ENCODE measurements around the gene SSR4.
A peak's percentile ranks its signal among the peaks of the same experiment; 100 is the strongest.
"Not testable (repeated sequence)": the region's sequence is repeated elsewhere in the genome, so short reads cannot be mapped to it uniquely, and the experiment has no call there.

Gene SSR4

GRCh38 chrX:153749017-153749416 is 45.5 kb upstream of the SSR4 start:
- H3K9me3 ChIP-seq (ENCODE audit: control insufficient read depth, insufficient read depth, low read depth, low read length); H3K36me3 ChIP-seq (ENCODE audit: control insufficient read depth in 2 of 2, insufficient read depth in 1 of 2, low read length in 2 of 2); POLR2A ChIA-PET; H3K4me1 ChIP-seq (ENCODE audit: control insufficient read depth, insufficient read depth, low read length); H3K27ac ChIP-seq (ENCODE audit: extremely low read depth, low read depth, low read length); H3K4me3 ChIP-seq (ENCODE audit: low read depth, low read length): not testable (repeated sequence)
- TF ChIP-seq ZNF548 (tag by site-specific recombination; IDR thresholded peaks at IDR 0.05): peak; percentile 95
- CTCF ChIA-PET: interaction anchor here (0.7 kb wide), 1 partner anchor 62 kb away, joined by 3 read pairs; no protein-coding TSS in a partner anchor

- no peak for TF ChIP-seq PRDM4 (tag by site-specific recombination; IDR thresholded peaks at IDR 0.05)
- no peak for TF ChIP-seq ZNF132 (tag by site-specific recombination; IDR thresholded peaks at IDR 0.05; ENCODE audit: borderline replicate concordance)
- no peak for TF ChIP-seq GLI2 (tag by site-specific recombination; IDR thresholded peaks at IDR 0.05; ENCODE audit: borderline replicate concordance, low read depth)
- TF ChIP-seq KLF1 (tag by site-specific recombination; IDR thresholded peaks at IDR 0.05): no peak
- no peak for TF ChIP-seq ZNF391 (tag by site-specific recombination; IDR thresholded peaks at IDR 0.05; ENCODE audit: borderline replicate concordance, low read depth)
- no peak for TF ChIP-seq ZNF19 (tag by site-specific recombination; IDR thresholded peaks at IDR 0.05; ENCODE audit: low read depth)
- no peak for TF ChIP-seq ZFP41 (tag by site-specific recombination; IDR thresholded peaks at IDR 0.05; ENCODE audit: borderline replicate concordance)
- no peak for TF ChIP-seq AEBP2 (tag by site-specific recombination; IDR thresholded peaks at IDR 0.05; ENCODE audit: borderline replicate concordance)
- no peak for TF ChIP-seq ZNF654 (tag by site-specific recombination; IDR thresholded peaks at IDR 0.05; ENCODE audit: low read depth)
- TF ChIP-seq REST (tag by site-specific recombination; IDR thresholded peaks at IDR 0.05): no peak
- no peak for TF ChIP-seq ZBTB21 (tag by site-specific recombination; IDR thresholded peaks at IDR 0.05)
- TF ChIP-seq ZNF362 (tag by site-specific recombination; IDR thresholded peaks at IDR 0.05): no peak
- TF ChIP-seq ZNF398 (tag by site-specific recombination; IDR thresholded peaks at IDR 0.05): no peak
- no peak for TF ChIP-seq EGR2 (tag by site-specific recombination; IDR thresholded peaks at IDR 0.05; ENCODE audit: low read depth)
- TF ChIP-seq ZNF280D (tag by site-specific recombination; IDR thresholded peaks at IDR 0.05): no peak
- H3K27ac ChIP-seq (ENCODE audit: extremely low read depth, low read depth, low read length): no peak overlapping the region
- CTCF ChIA-PET: interaction anchor here (0.6 to 1.2 kb wide), 2 partner anchors 150 to 808 kb away, joined by 3 read pairs; no protein-coding TSS in a partner anchor
Observed at GRCh38 chrX:153750127-153750774, 44.2 kb upstream of the SSR4 start.

More at GRCh38 chrX:153750127-153750774, 44.2 kb upstream of the SSR4 start:
- H3K9me3 ChIP-seq (ENCODE audit: control insufficient read depth, insufficient read depth, low read depth, low read length): no peaks in the 10 kb centered on the region
- POLR2A ChIA-PET: no interaction called here
- H3K36me3 ChIP-seq (ENCODE audit: control insufficient read depth in 2 of 2, insufficient read depth in 1 of 2, low read length in 2 of 2): no peaks in the 10 kb centered on the region
- H3K4me1 ChIP-seq (ENCODE audit: control insufficient read depth, insufficient read depth, low read length): no peaks in the 10 kb centered on the region
- no peak overlapping the region for H3K4me3 ChIP-seq (ENCODE audit: low read depth, low read length)
